ENCODE data around the gene MOSPD3.

- TF ChIP-seq CTCF (IDR thresholded peaks at IDR 0.05; ENCODE audit: low read depth, low read length): no peak
- TF ChIP-seq POLR2A (IDR thresholded peaks at IDR 0.05; ENCODE audit: extremely low read depth, insufficient read length): no peak
Observed at GRCh38 chr7:100577507-100577906, 34.8 kb upstream of the MOSPD3 start.

All from NB4 (cell line).